OCI-LY3 (cell line): ENCODE measurements around the gene HOXA3.

ENCODE experiments used
- H2AFZ ChIP-seq: fragments of 200-600, 300-600 bp; shearing (Covaris generic); 2 replicates; pipeline ENCODE4 v1.6.0; 2014; ENCODE audit warnings: antibody characterized with exemption, low read depth, low read length
- H3K27ac ChIP-seq: fragments of 200-600, 300-600 bp; sonication (generic); 2 replicates; pipeline ENCODE4 v1.5.1; 2014; ENCODE audit warnings: mild to moderate bottlenecking, low read length, moderate library complexity, mixed read lengths
- H3K27me3 ChIP-seq: fragments of 200-600, 300-600 bp; sonication (generic); 2 replicates; pipeline ENCODE4 v1.6.1; 2014; ENCODE audit warnings: low read depth, low read length, mixed read lengths
- H3K36me3 ChIP-seq: fragments of 200-600, 300-600 bp; sonication (generic); replicated peaks from 2 replicates; pipeline ENCODE3; 2014; ENCODE audit warnings: low read depth, low read length, mixed read lengths
- H3K4me1 ChIP-seq: fragments of 300-600, 200-600 bp; sonication (generic); 2 replicates; pipeline ENCODE4 v1.6.1; 2014; ENCODE audit warnings: low read length, mixed read lengths
- H3K4me2 ChIP-seq: fragments of 200-600, 300-600 bp; sonication (generic); 2 replicates; pipeline ENCODE4 v1.6.1; 2014; ENCODE audit warnings: low read length, mixed read lengths
- H3K4me3 ChIP-seq: fragments of 300-600, 200-600 bp; sonication (generic); 2 replicates; pipeline ENCODE4 v1.5.1; 2014; ENCODE audit warnings: antibody characterized with exemption, mild to moderate bottlenecking, low read length, moderate library complexity
- H3K79me2 ChIP-seq: fragments of 300-600, 200-600 bp; shearing (Covaris generic); 2 replicates; pipeline ENCODE4 v1.6.1; 2014; ENCODE audit warnings: mild to moderate bottlenecking, low read length, mixed read lengths
- H3K9ac ChIP-seq: fragments of 300-600, 200-600 bp; shearing (Covaris generic); 2 replicates; pipeline ENCODE4 v1.6.0; 2014; ENCODE audit warnings: mild to moderate bottlenecking, low read length, moderate library complexity
- H3K9me3 ChIP-seq: fragments of 200-600, 300-600 bp; shearing (Covaris generic); 2 replicates; pipeline ENCODE4 v1.6.1; 2014; ENCODE audit warnings: low read length, mixed read lengths; ENCODE audit not compliant: insufficient read depth
- H4K20me1 ChIP-seq: fragments of 200-600, 300-600 bp; sonication (generic); 2 replicates; pipeline ENCODE4 v1.6.1; 2016; ENCODE audit warnings: low read length, mixed read lengths; ENCODE audit not compliant: insufficient read depth
- CTCF ChIP-seq: fragments of 200-600, 300-600 bp; sonication (generic); IDR thresholded peaks from 2 replicates; pipeline ENCODE4 v1.5.1; 2014; ENCODE audit warnings: antibody characterized with exemption, low read length, low read depth
- EZH2phosphoT487 ChIP-seq: fragments of 200-600 bp; shearing (Covaris generic); IDR thresholded peaks from 2 replicates; pipeline ENCODE4 v1.6.1; 2018; ENCODE audit warnings: antibody characterized with exemption, mixed run types, low read depth

HOXA3 gene

GRCh38 chr7:27100694-27101170 is 51.7 kb downstream of the HOXA3 start:
- TF ChIP-seq CTCF, result no peak
- no peak for TF ChIP-seq EZH2phosphoT487
- Histone ChIP-seq H3K4me3 (no peak overlapping the region), H3K27me3 (no peaks in the 10 kb centered on the region), H3K9me3 (no peaks in the 10 kb centered on the region), H4K20me1 (no peaks in the 10 kb centered on the region), H3K9ac (no peak overlapping the region), H2AFZ (no peak overlapping the region), H3K27ac (no peak overlapping the region), H3K4me2 (no peak overlapping the region), H3K4me1 (peaks cover 15% of the 10 kb centered on the region), H3K79me2 (peaks cover 19% of the 10 kb centered on the region), H3K36me3 (no peaks in the 10 kb centered on the region)

DNA sequence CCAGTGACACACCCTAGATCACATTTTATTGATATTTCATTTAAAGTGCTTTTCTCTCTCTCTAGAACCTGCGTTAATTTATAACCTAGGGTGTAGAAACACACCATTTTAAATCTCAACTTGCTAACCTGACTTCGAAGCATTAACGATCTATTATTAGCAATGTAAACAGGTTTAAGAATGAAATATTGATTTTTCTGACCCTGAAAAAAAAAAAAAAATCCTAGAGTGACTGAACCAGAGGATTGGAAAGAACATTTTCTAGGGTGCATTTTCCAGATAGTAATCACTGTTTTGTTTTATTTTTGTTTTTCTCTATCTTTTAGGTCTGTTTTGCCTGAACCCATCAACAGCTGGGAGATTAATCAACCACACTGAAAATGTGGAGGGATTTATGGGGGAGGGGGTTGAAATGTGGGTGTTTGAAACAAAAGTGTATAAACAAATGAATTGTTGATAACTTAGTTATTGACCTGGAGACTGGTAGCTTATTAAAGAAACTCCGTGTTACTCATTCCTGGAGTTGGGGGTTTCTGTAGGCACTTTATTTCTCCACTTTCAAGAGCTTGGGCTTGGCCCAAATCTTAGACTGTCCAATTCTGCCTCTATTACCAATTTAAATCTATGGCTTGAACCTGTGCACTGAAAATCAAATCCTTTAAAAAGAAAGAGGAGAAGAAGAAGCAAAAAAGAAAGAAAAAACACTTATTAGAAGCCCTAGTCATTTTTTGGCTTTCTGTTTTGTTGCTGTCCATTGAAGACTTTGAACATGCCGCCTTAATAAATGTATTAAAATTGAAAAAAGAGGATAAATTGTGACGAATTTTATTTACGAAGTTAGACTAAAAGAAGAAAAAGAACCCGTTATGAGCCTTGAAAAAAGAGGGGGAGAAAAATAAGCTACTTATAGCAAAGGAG is 52.7 kb downstream of the HOXA3 start:
- H3K9ac ChIP-seq, result no peak overlapping the region
- no peak overlapping the region for H3K4me3 ChIP-seq
- no peaks in the 10 kb centered on the region for H3K9me3 ChIP-seq
- H3K27me3 ChIP-seq, result no peaks in the 10 kb centered on the region
- no peaks in the 10 kb centered on the region for H4K20me1 ChIP-seq
- H2AFZ ChIP-seq, result no peak overlapping the region
- H3K4me1 ChIP-seq, result peaks cover 20% of the 10 kb centered on the region
- H3K4me2 ChIP-seq, result no peak overlapping the region; the same call in 1 of the 2 replicates
- no peak overlapping the region for H3K27ac ChIP-seq
- TF ChIP-seq CTCF (no peak), EZH2phosphoT487 (no peak)
- H3K79me2 ChIP-seq, result peaks cover 19% of the 10 kb centered on the region
- no peaks in the 10 kb centered on the region for H3K36me3 ChIP-seq

GRCh38 chr7:27098578-27099451 is 53.6 kb downstream of the HOXA3 start:
- Histone ChIP-seq H3K27ac (no peak overlapping the region), H3K36me3 (no peaks in the 10 kb centered on the region), H3K9ac (no peak overlapping the region), H3K9me3 (no peaks in the 10 kb centered on the region), H3K27me3 (no peaks in the 10 kb centered on the region), H3K79me2 (peaks cover 19% of the 10 kb centered on the region), H3K4me3 (no peak overlapping the region), H3K4me1 (peaks cover 20% of the 10 kb centered on the region), H3K4me2 (no peak overlapping the region), H2AFZ (no peak overlapping the region), H4K20me1 (no peaks in the 10 kb centered on the region)
- TF ChIP-seq CTCF (no peak), EZH2phosphoT487 (no peak)
